HepG2 (cell line): ENCODE data around the gene ZBTB25. TPM values are rescaled to one million over a fixed set of nuclear protein-coding genes. Genes with fewer than 3 reads are reported as not detected.

Experiments
- BRD4 ChIP-seq: sonication (generic); formaldehyde crosslinking; IDR thresholded peaks from 2 replicates; pipeline ENCODE4 v1.4.0; 2020; ENCODE audit warnings: missing genetic modification reagents
- CCDC6 ChIP-seq: sonication (generic); formaldehyde crosslinking; IDR thresholded peaks from 2 replicates; pipeline ENCODE4 v1.8.1; 2022; ENCODE audit warnings: mild to moderate bottlenecking, missing genetic modification reagents, moderate library complexity
- CREBL2 ChIP-seq: sonication (generic); formaldehyde crosslinking; IDR thresholded peaks from 2 replicates; pipeline ENCODE4 v1.8.1; 2023; ENCODE audit warnings: missing genetic modification reagents, mild to moderate bottlenecking, borderline replicate concordance
- GLI4 ChIP-seq: sonication (generic); formaldehyde crosslinking; IDR thresholded peaks from 2 replicates; pipeline ENCODE4 v1.5.1; 2020; ENCODE audit warnings: missing genetic modification reagents, mild to moderate bottlenecking, moderate library complexity, borderline replicate concordance
- HDAC6 ChIP-seq: fragments of 200-600 bp; sonication (generic); IDR thresholded peaks from 2 replicates; pipeline ENCODE4 v1.7.0; 2017; ENCODE audit warnings: mild to moderate bottlenecking, antibody characterized with exemption, low read length, low read depth
- HNF4G ChIP-seq, 2 experiments: sonication (generic) in 1 of 2; formaldehyde crosslinking in 1 of 2; IDR thresholded peaks; 2 replicates each; pipeline versions ENCODE4 v1.4.0 to v1.6.1; 2011 to 2020; ENCODE audit warnings: borderline replicate concordance in 2 of 2, low read depth in 2 of 2, mild to moderate bottlenecking in 2 of 2, low read length in 1 of 2, missing genetic modification reagents in 1 of 2, moderate library complexity in 1 of 2
- KDM5A ChIP-seq: fragments of 200-600 bp; sonication (generic); IDR thresholded peaks from 2 replicates; pipeline ENCODE4 v1.7.0; 2018; ENCODE audit warnings: antibody characterized with exemption, mild to moderate bottlenecking, low read length, borderline replicate concordance
- KLF6 ChIP-seq: IDR thresholded peaks from 2 replicates; pipeline ENCODE4 v1.8.0; 2016; ENCODE audit warnings: missing biosample characterization, missing genetic modification reagents
- NFAT5 ChIP-seq: sonication (generic); formaldehyde crosslinking; IDR thresholded peaks from 2 replicates; pipeline ENCODE4 v1.4.0; 2020; ENCODE audit warnings: missing genetic modification reagents
- PREB ChIP-seq: sonication (generic); formaldehyde crosslinking; IDR thresholded peaks from 2 replicates; pipeline ENCODE4 v1.4.0; 2020; ENCODE audit warnings: missing genetic modification reagents
- TBX2 ChIP-seq: sonication (generic); formaldehyde crosslinking; IDR thresholded peaks from 2 replicates; pipeline ENCODE4 v1.5.0; 2020; ENCODE audit warnings: missing genetic modification reagents, mild to moderate bottlenecking, borderline replicate concordance
- TCF7L2 ChIP-seq: IDR thresholded peaks from 2 replicates; pipeline ENCODE4 v1.6.1; 2011; ENCODE audit warnings: mild to moderate bottlenecking, low read depth, low read length, moderate library complexity
- THRA ChIP-seq: sonication (generic); formaldehyde crosslinking; IDR thresholded peaks from 2 replicates; pipeline ENCODE4 v1.4.0; 2020; ENCODE audit warnings: missing genetic modification reagents, borderline replicate concordance
- TOPORS ChIP-seq: sonication (generic); formaldehyde crosslinking; IDR thresholded peaks from 2 replicates; pipeline ENCODE4 v1.8.0; 2023; ENCODE audit warnings: mild to moderate bottlenecking, missing genetic modification reagents
- ZNF337 ChIP-seq: sonication (generic); formaldehyde crosslinking; IDR thresholded peaks from 2 replicates; pipeline ENCODE4 v1.5.1; 2020; ENCODE audit warnings: missing genetic modification reagents, low read depth, mild to moderate bottlenecking, borderline replicate concordance
- ZNF382 ChIP-seq: sonication (generic); formaldehyde crosslinking; IDR thresholded peaks from 2 replicates; pipeline ENCODE4 v1.5.0; 2020; ENCODE audit warnings: missing genetic modification reagents, mild to moderate bottlenecking, borderline replicate concordance
- ZNF850 ChIP-seq: sonication (generic); formaldehyde crosslinking; conservative IDR thresholded peaks from 2 replicates; pipeline ENCODE4 v1.9.0; 2021; ENCODE audit warnings: mild to moderate bottlenecking, missing genetic modification reagents
- polyA plus RNA-seq, 8 experiments: library from polyadenylated mRNA; depleted of rRNA in 3 of 8; stranded (reverse) in 7 of 8; unstranded in 1 of 8; fragments of >200 nt; fragmentation: Illumina TruSeq in 4 of 8; extraction: Trizol in 4 of 8; gene quantifications; 2 replicates each; pipeline versions ENCODE4 v1.2.1 to v1.2.3, GENCODE V29; 2011 to 2016; ENCODE audit warnings: low read depth in 4 of 8, missing spikeins in 1 of 8, mixed read lengths in 1 of 8; ENCODE audit not compliant: insufficient read depth in 1 of 8
- total RNA-seq, 5 experiments: library from RNA; depleted of rRNA; stranded (reverse); fragments of >200 nt; fragmentation: Illumina TruSeq; extraction: Trizol; gene quantifications; 2 replicates each; pipeline ENCODE4 v1.2.3, GENCODE V29; 2016; ENCODE audit warnings: low read depth in 1 of 5

Gene ZBTB25
- total and polyA plus RNA-seq, 2 of the 13 experiments (the other 11 are each of a cell fraction or from before 2014, with no cell fraction given), result 3.5 to 7.6 TPM

GRCh38 chr14:64540208-64541202, 36.9 kb upstream of the ZBTB25 start, which contains the start of gene HSPA2 (continued):
- TF ChIP-seq ZNF850 (no peak), GLI4 (CRISPR knock-in tag) (no peak), NFAT5 (CRISPR knock-in tag) (no peak), KDM5A (no peak), TCF7L2 (no peak), ZNF337 (CRISPR knock-in tag) (no peak), HNF4G (IDR thresholded peaks at IDR 0.05; ENCODE audit: borderline replicate concordance, low read depth, low read length) (peak; percentile 44; the same call in 1 of the 2 replicates), HNF4G (CRISPR knock-in tag; IDR thresholded peaks at IDR 0.05; ENCODE audit: borderline replicate concordance, low read depth) (no peak; the same call in 1 of the 2 replicates), PREB (CRISPR knock-in tag) (no peak), BRD4 (CRISPR knock-in tag) (peak; percentile 45; the same call in 1 of the 2 replicates), THRA (CRISPR knock-in tag) (peak; percentile 34; the same call in 1 of the 2 replicates), TBX2 (CRISPR knock-in tag) (peak; percentile 73), TOPORS (CRISPR knock-in tag) (no peak), HDAC6 (no peak), CCDC6 (CRISPR knock-in tag) (no peak), KLF6 (no peak), CREBL2 (CRISPR knock-in tag) (no peak), ZNF382 (no peak)
